DOHH2 (cell line): ENCODE data around the gene SARNP.

Experiments used
- CTCF ChIP-seq: fragments of 200-600 bp; sonication (generic); IDR thresholded peaks from one replicate; pipeline ENCODE4 v1.5.1; 2014; ENCODE audit warnings: antibody characterized with exemption, mild to moderate bottlenecking, low read depth, low read length; ENCODE audit not compliant: poor library complexity, severe bottlenecking
- EZH2phosphoT487 ChIP-seq: fragments of 200-600 bp; sonication (generic); IDR thresholded peaks from 2 replicates; pipeline ENCODE4 v1.6.1; 2017; ENCODE audit warnings: borderline replicate concordance, mild to moderate bottlenecking, antibody characterized with exemption, low read length, moderate library complexity, mixed read lengths

- TF ChIP-seq CTCF: no peak
- no peak for TF ChIP-seq EZH2phosphoT487
Observed at GRCh38 chr12:55815473-55815872, 2.1 kb downstream of the SARNP start.
